ENCODE results near the gene PHAF1. TPM values are rescaled to one million over a fixed set of nuclear protein-coding genes. Genes with fewer than 3 reads are reported as not detected.

PHAF1 gene
- total RNA-seq, 1 experiment from 2014 or later, result 19.2 TPM

- Histone ChIP-seq H3K4me1 (ENCODE audit: control insufficient read depth in 1 of 2, insufficient read depth in 2 of 2, low read length in 2 of 2) (no peaks in the 10 kb centered on the region), H3K36me3 (ENCODE audit: control insufficient read depth in 1 of 2, insufficient read depth in 2 of 2, low read length in 2 of 2) (peaks cover 39 to 63% of the 10 kb centered on the region in 2 experiments), H3K9me2 (ENCODE audit: insufficient read depth) (no peaks in the 10 kb centered on the region), H3K27me3 (ENCODE audit: insufficient read depth, low read length) (no peaks in the 10 kb centered on the region), H3K27ac (ENCODE audit: low read depth, low read length) (no peak overlapping the region), H3K79me2 (ENCODE audit: insufficient read depth, low read length) (no peaks in the 10 kb centered on the region), H2AFZ (ENCODE audit: low read depth, low read length, poor library complexity, severe bottlenecking) (no peak overlapping the region), H3K9ac (ENCODE audit: low read length) (no peak overlapping the region), H4K20me1 (ENCODE audit: insufficient read depth) (no peaks in the 10 kb centered on the region), H3K4me2 (ENCODE audit: low read length) (no peak overlapping the region), H3K4me3 (replicated peaks in 1 of 2; ENCODE audit: low read depth in 1 of 2, low read length in 2 of 2) (no peak overlapping the region), H3K9me3 (ENCODE audit: control insufficient read depth in 1 of 2, insufficient read depth in 1 of 2, low read depth in 1 of 2, low read length in 2 of 2) (no peaks in the 10 kb centered on the region)
- intact Hi-C loops (cut with micrococcal nuclease), result no loop called here
- no TSS peak for BruUV-seq (replicated peaks)
- ChIA-PET RAD21 (ENCODE audit: low non-redundant PET in 1 of 2, low total read pairs in 2 of 2, uncharacterized antibody in 2 of 2, unreplicated experiment in 2 of 2) (no interaction called here), CTCF (interaction anchor here (1.1 kb wide), 1 partner anchor 13 kb away, joined by 3 read pairs; no protein-coding TSS in a partner anchor), POLR2A (no interaction called here)
- TF ChIP-seq ELF1 (IDR thresholded peaks at IDR 0.05; ENCODE audit: borderline replicate concordance, low read depth) (no peak), SP1 (IDR thresholded peaks at IDR 0.05; ENCODE audit: low read depth) (no peak), ZFX (IDR thresholded peaks at IDR 0.05) (no peak), CEBPB (IDR thresholded peaks at IDR 0.05; ENCODE audit: low read depth) (no peak), EGR1 (IDR thresholded peaks at IDR 0.05; ENCODE audit: low read depth) (no peak)
- ATAC-seq, result no peak
- no peak for DNase-seq (ENCODE audit: low read depth, low spot score)
Observed at GRCh38 chr16:67142342-67142741, 32.6 kb downstream of the PHAF1 start.

GRCh38 chr16:67144943-67145342 is 35.2 kb downstream of the PHAF1 start:
- intact Hi-C loops (cut with micrococcal nuclease), result no loop called here
- no TSS peak for BruUV-seq (replicated peaks)
- RAD21 ChIA-PET (ENCODE audit: low non-redundant PET in 1 of 2, low total read pairs in 2 of 2, uncharacterized antibody in 2 of 2, unreplicated experiment in 2 of 2), result no interaction called here

More at GRCh38 chr16:67144943-67145342, 35.2 kb downstream of the PHAF1 start:
- peaks cover 31 to 60% of the 10 kb centered on the region in 2 experiments for H3K36me3 ChIP-seq (ENCODE audit: control insufficient read depth in 1 of 2, insufficient read depth in 2 of 2, low read length in 2 of 2)
- no peak overlapping the region for H3K4me3 ChIP-seq (replicated peaks in 1 of 2; ENCODE audit: low read depth in 1 of 2, low read length in 2 of 2)
- no peaks in the 10 kb centered on the region for H3K79me2 ChIP-seq (ENCODE audit: insufficient read depth, low read length)
- no peaks in the 10 kb centered on the region for H3K4me1 ChIP-seq (ENCODE audit: control insufficient read depth in 1 of 2, insufficient read depth in 2 of 2, low read length in 2 of 2)
- no peaks in the 10 kb centered on the region for H3K9me3 ChIP-seq (ENCODE audit: control insufficient read depth in 1 of 2, insufficient read depth in 1 of 2, low read depth in 1 of 2, low read length in 2 of 2)
- H3K4me2 ChIP-seq (ENCODE audit: low read length), result no peak overlapping the region
- ChIA-PET POLR2A (no interaction called here), CTCF (no interaction called here)
- DNase-seq (ENCODE audit: low read depth, low spot score) (no peak), ATAC-seq (no peak)
- no peak for TF ChIP-seq EZH2 (IDR thresholded peaks at IDR 0.05)
- TF ChIP-seq POLR2AphosphoS5 (IDR thresholded peaks at IDR 0.05; ENCODE audit: low read depth, low read length), result no peak
- no peak for TF ChIP-seq REST (IDR thresholded peaks at IDR 0.05; ENCODE audit: low read depth)
- TF ChIP-seq RAD21 (IDR thresholded peaks at IDR 0.05; ENCODE audit: low read depth), result no peak
- no peak for TF ChIP-seq JUND (IDR thresholded peaks at IDR 0.05)
- no peak for TF ChIP-seq SRF (IDR thresholded peaks at IDR 0.05; ENCODE audit: low read depth)
- TF ChIP-seq EZH2phosphoT487 (IDR thresholded peaks at IDR 0.05; ENCODE audit: borderline replicate concordance), result no peak
- no peak for TF ChIP-seq FOSL1 (IDR thresholded peaks at IDR 0.05; ENCODE audit: low read depth)
- no peak for TF ChIP-seq EGR1 (IDR thresholded peaks at IDR 0.05; ENCODE audit: low read depth)
- no peak for TF ChIP-seq SP1 (IDR thresholded peaks at IDR 0.05; ENCODE audit: low read depth)
- TF ChIP-seq ZBTB33 (IDR thresholded peaks at IDR 0.05; ENCODE audit: extremely low read depth, insufficient replicate concordance, low read length), result no peak
- no peak for TF ChIP-seq ZNF274 (IDR thresholded peaks at IDR 0.05; ENCODE audit: low read depth, low read length)
- TF ChIP-seq YY1 (IDR thresholded peaks at IDR 0.05; ENCODE audit: extremely low read depth, insufficient replicate concordance, low read depth, low read length), result no peak
- TF ChIP-seq POLR2A (IDR thresholded peaks at IDR 0.05; ENCODE audit: borderline replicate concordance, extremely low read depth, insufficient read depth, insufficient read length), result no peak
- TF ChIP-seq CEBPB (IDR thresholded peaks at IDR 0.05; ENCODE audit: low read depth), result no peak
- no peak for TF ChIP-seq ELF1 (IDR thresholded peaks at IDR 0.05; ENCODE audit: borderline replicate concordance, low read depth)
- H3K9me2 ChIP-seq (ENCODE audit: insufficient read depth), result no peaks in the 10 kb centered on the region
- no peaks in the 10 kb centered on the region for H4K20me1 ChIP-seq (ENCODE audit: insufficient read depth)
- no peak overlapping the region for H2AFZ ChIP-seq (ENCODE audit: low read depth, low read length, poor library complexity, severe bottlenecking)
- no peak overlapping the region for H3K9ac ChIP-seq (ENCODE audit: low read length)
- H3K27ac ChIP-seq (ENCODE audit: low read depth, low read length), result no peak overlapping the region
- no peaks in the 10 kb centered on the region for H3K27me3 ChIP-seq (ENCODE audit: insufficient read depth, low read length)
